Skeletal muscle tissue (tissue), 4 donors: ENCODE measurements around the gene MUC5B. TPM values are rescaled to one million over a fixed set of nuclear protein-coding genes. Genes with fewer than 3 reads are reported as not detected.
"Not testable (repeated sequence)": the region's sequence is repeated elsewhere in the genome, so short reads cannot be mapped to it uniquely, and the experiment has no call there.

Experiments used
- H3K27ac ChIP-seq: one replicate; pipeline ENCODE4 v1.7.0; 2013; ENCODE audit warnings: mild to moderate bottlenecking, low read depth, low read length, inconsistent platforms
- H3K27me3 ChIP-seq, 3 donors: one replicate each; pipeline ENCODE4 v1.7.0; 2013; ENCODE audit warnings: low read length in 3 of 3; ENCODE audit not compliant: control insufficient read depth in 3 of 3, insufficient read depth in 3 of 3
- H3K36me3 ChIP-seq, 3 donors: one replicate each; pipeline ENCODE4 v1.7.0; 2013; ENCODE audit warnings: low read length in 3 of 3; ENCODE audit not compliant: control insufficient read depth in 3 of 3, insufficient read depth in 3 of 3
- H3K4me1 ChIP-seq, 3 donors: one replicate each; pipeline ENCODE4 v1.7.0; 2013; ENCODE audit warnings: low read length in 3 of 3, mild to moderate bottlenecking in 3 of 3; ENCODE audit not compliant: control insufficient read depth in 3 of 3, insufficient read depth in 3 of 3
- H3K4me3 ChIP-seq, 3 donors: one replicate each; pipeline ENCODE4 v1.7.0; 2013; ENCODE audit warnings: low read length in 3 of 3
- H3K9ac ChIP-seq, 3 donors: one replicate each; pipeline ENCODE4 v1.7.0; 2013; ENCODE audit warnings: low read length in 3 of 3, mild to moderate bottlenecking in 3 of 3, moderate library complexity in 2 of 3, low read depth in 1 of 3
- H3K9me3 ChIP-seq, 3 donors: one replicate each; pipeline ENCODE4 v1.7.0; 2013; ENCODE audit warnings: low read length in 3 of 3; ENCODE audit not compliant: control insufficient read depth in 3 of 3
- total RNA-seq: library from RNA; depleted of rRNA; stranded (reverse); fragments of >200 nt; gene quantifications from one replicate; pipeline ENCODE4 v1.2.3, GENCODE V29; 2014
- donor health status: Osteomylitis.

The MUC5B gene
- total RNA-seq, 1 donor from 2014 or later = not detected

- not testable (repeated sequence) for H3K4me3 ChIP-seq, H3K9ac ChIP-seq, H3K4me1 ChIP-seq, H3K36me3 ChIP-seq, H3K27ac ChIP-seq, H3K9me3 ChIP-seq
- peaks cover 20 to 38% (median 26%) of the 10 kb centered on the region in 3 donors for H3K27me3 ChIP-seq
These were observed 30.9 kb upstream of the MUC5B start for GRCh38 chr11:1191786-1192470.

DNA sequence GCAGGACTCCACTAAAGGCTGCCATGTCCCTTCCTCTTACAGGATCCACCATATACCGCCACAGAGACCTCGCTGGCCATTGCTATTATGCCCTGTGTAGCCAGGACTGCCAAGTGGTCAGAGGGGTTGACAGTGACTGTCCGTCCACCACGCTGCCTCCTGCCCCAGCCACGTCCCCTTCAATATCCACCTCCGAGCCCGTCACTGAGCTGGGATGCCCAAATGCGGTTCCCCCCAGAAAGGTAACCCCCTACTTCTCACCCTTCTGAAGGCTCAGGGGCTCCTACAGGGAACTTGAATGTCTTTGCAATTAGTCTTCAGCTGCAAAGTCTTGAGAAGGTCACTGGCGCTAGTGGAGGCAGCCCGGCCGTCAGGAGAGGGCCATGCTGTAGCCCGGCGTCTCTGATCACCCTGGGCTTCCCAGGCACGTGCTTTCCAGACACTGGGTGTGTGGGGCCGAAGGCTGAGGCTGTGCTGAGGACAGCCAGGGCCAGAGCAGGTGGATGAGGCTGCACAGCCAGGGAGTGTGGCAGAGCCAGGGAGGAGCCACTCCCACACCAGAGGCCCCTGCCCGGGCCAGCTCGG, 30.0 kb upstream of the MUC5B start:
- no peaks in the 10 kb centered on the region for H3K9me3 ChIP-seq
- no peak overlapping the region for H3K27ac ChIP-seq
- H3K4me3 ChIP-seq = no peak overlapping the region
- H3K9ac ChIP-seq = no peak overlapping the region
- H3K4me1 ChIP-seq = no peaks in the 10 kb centered on the region
- peaks cover 17 to 39% (median 34%) of the 10 kb centered on the region in 3 donors for H3K27me3 ChIP-seq
- H3K36me3 ChIP-seq = no peaks in the 10 kb centered on the region

GRCh38 chr11:1193326-1194230, 29.3 kb upstream of the MUC5B start:
- H3K27me3 ChIP-seq = peaks cover 19 to 47% (median 41%) of the 10 kb centered on the region in 3 donors
- no peak overlapping the region for H3K27ac ChIP-seq
- H3K9me3 ChIP-seq = no peaks in the 10 kb centered on the region
- H3K36me3 ChIP-seq = no peaks in the 10 kb centered on the region
- no peak overlapping the region for H3K9ac ChIP-seq
- H3K4me3 ChIP-seq = no peak overlapping the region
- H3K4me1 ChIP-seq = no peaks in the 10 kb centered on the region

GRCh38 chr11:1194231-1194976, 28.5 kb upstream of the MUC5B start:
- Histone ChIP-seq H3K4me3 (no peak overlapping the region), H3K36me3 (no peaks in the 10 kb centered on the region), H3K9me3 (no peaks in the 10 kb centered on the region), H3K4me1 (no peaks in the 10 kb centered on the region), H3K27ac (no peak overlapping the region), H3K27me3 (peaks cover 25 to 50% (median 47%) of the 10 kb centered on the region in 3 donors), H3K9ac (no peak overlapping the region)

DNA sequence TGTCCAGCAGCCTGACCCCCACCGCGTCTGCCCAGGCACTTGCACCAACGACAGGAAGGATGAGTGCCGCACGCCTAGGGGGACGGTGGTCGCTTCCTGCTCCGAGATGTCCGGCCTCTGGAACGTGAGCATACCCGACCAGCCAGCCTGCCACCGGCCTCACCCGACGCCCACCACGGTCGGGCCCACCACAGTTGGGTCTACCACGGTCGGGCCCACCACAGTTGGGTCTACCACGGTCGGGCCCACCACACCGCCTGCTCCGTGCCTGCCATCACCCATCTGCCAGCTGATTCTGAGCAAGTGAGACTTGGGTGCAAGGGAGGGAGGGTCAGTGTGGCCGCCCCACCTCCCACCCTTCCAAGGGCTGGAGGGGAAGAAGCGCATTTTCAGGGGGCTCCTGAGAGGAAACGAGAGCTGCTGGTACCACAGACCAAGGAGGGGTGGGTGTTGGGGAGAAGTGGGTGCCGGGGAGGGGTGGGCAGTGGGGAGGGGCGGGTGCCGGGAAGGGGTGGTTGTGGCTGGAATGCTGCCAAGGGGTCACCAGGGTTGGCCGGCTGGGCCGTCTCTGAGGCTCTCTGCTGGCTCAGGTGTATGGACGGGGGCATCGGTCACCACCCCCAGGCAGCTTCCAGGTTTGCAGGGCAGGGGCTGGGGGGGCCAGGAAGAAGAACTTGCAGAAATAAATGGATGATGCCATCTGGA, 27.7 kb upstream of the MUC5B start:
- no peak overlapping the region for H3K9ac ChIP-seq
- no peaks in the 10 kb centered on the region for H3K4me1 ChIP-seq
- peaks cover 29 to 54% (median 51%) of the 10 kb centered on the region in 3 donors for H3K27me3 ChIP-seq

GRCh38 chr11:1195682-1196515, 27.0 kb upstream of the MUC5B start:
- no peak overlapping the region for H3K27ac ChIP-seq
- H3K9ac ChIP-seq = no peak overlapping the region
- peaks cover 33 to 59% (median 52%) of the 10 kb centered on the region in 3 donors for H3K27me3 ChIP-seq
- no peak overlapping the region for H3K4me3 ChIP-seq
- H3K36me3 ChIP-seq = no peaks in the 10 kb centered on the region
- no peaks in the 10 kb centered on the region for H3K9me3 ChIP-seq
- no peaks in the 10 kb centered on the region for H3K4me1 ChIP-seq

More for the DNA sequence above, 27.7 kb upstream of the MUC5B start:
- H3K9me3 ChIP-seq = no peaks in the 10 kb centered on the region
- H3K36me3 ChIP-seq = no peaks in the 10 kb centered on the region
- H3K4me3 ChIP-seq = no peak overlapping the region
- no peak overlapping the region for H3K27ac ChIP-seq

GRCh38 chr11:1196516-1197391, 26.1 kb upstream of the MUC5B start:
- Histone ChIP-seq H3K9ac (no peak overlapping the region), H3K4me1 (no peaks in the 10 kb centered on the region), H3K4me3 (no peak overlapping the region), H3K9me3 (no peaks in the 10 kb centered on the region), H3K27me3 (peaks cover 33 to 64% (median 54%) of the 10 kb centered on the region in 3 donors), H3K36me3 (no peaks in the 10 kb centered on the region), H3K27ac (no peak overlapping the region)

- Histone ChIP-seq H3K27ac (no peak overlapping the region), H3K9me3 (no peaks in the 10 kb centered on the region), H3K9ac (no peak overlapping the region), H3K4me3 (no peak overlapping the region), H3K27me3 (peaks cover 33 to 64% (median 49%) of the 10 kb centered on the region in 3 donors), H3K36me3 (no peaks in the 10 kb centered on the region), H3K4me1 (no peaks in the 10 kb centered on the region)
These were observed 25.4 kb upstream of the MUC5B start for GRCh38 chr11:1197431-1197885.
